GM12878 (cell line): ENCODE results near the gene NUP210L. TPM values are rescaled to one million over a fixed set of nuclear protein-coding genes. Genes with fewer than 3 reads are reported as not detected.

Source experiments
- ATF2 ChIP-seq: IDR thresholded peaks from 2 replicates; pipeline ENCODE4 v1.6.1; 2012; ENCODE audit warnings: low read length, inconsistent platforms
- CBX5 ChIP-seq: sonication (generic); IDR thresholded peaks from 2 replicates; pipeline ENCODE4 v1.6.1; 2016; ENCODE audit warnings: low read depth, moderate library complexity, mild to moderate bottlenecking, inconsistent platforms
- CEBPB ChIP-seq, 2 experiments: fragments of 150-350 bp in 1 of 2; IDR thresholded peaks; 2 replicates each; pipeline ENCODE4 v1.6.1; 2012 to 2014; ENCODE audit warnings: low read depth in 2 of 2, low read length in 2 of 2, borderline replicate concordance in 1 of 2, inconsistent platforms in 1 of 2
- CHD4 ChIP-seq: fragments of 200-600 bp; sonication (generic); IDR thresholded peaks from 2 replicates; pipeline ENCODE4 v1.6.1; 2016; ENCODE audit warnings: mild to moderate bottlenecking
- MTA2 ChIP-seq: fragments of 450-650 bp; IDR thresholded peaks from 2 replicates; pipeline ENCODE4 v1.6.1; 2016; ENCODE audit warnings: low read depth, mild to moderate bottlenecking, moderate library complexity
- NBN ChIP-seq: fragments of 450-650 bp; IDR thresholded peaks from 2 replicates; pipeline ENCODE4 v1.6.1; 2016
- NR2C2 ChIP-seq: IDR thresholded peaks from 2 replicates; pipeline ENCODE4 v1.6.1; 2011; ENCODE audit warnings: borderline replicate concordance, low read depth; ENCODE audit not compliant: control insufficient read depth, insufficient read length
- RAD51 ChIP-seq: fragments of 450-650 bp; IDR thresholded peaks from 2 replicates; pipeline ENCODE4 v1.6.1; 2016; ENCODE audit warnings: moderate library complexity, mild to moderate bottlenecking, inconsistent platforms
- SKIL ChIP-seq: fragments of 450-650 bp; IDR thresholded peaks from 2 replicates; pipeline ENCODE4 v1.6.1; 2017; ENCODE audit warnings: mild to moderate bottlenecking, low read depth, inconsistent platforms; ENCODE audit not compliant: poor library complexity, severe bottlenecking
- SMAD1 ChIP-seq: fragments of 450-650 bp; IDR thresholded peaks from 2 replicates; pipeline ENCODE4 v1.6.1; 2018; ENCODE audit warnings: mild to moderate bottlenecking, low read depth; ENCODE audit not compliant: partially characterized antibody
- SMAD5 ChIP-seq: IDR thresholded peaks from 2 replicates; pipeline ENCODE4 v1.6.1; 2016; ENCODE audit warnings: antibody characterized with exemption, low read depth
- TCF3 ChIP-seq: IDR thresholded peaks from 2 replicates; pipeline ENCODE4 v1.6.1; 2012; ENCODE audit warnings: low read depth, mild to moderate bottlenecking, low read length, borderline replicate concordance; ENCODE audit not compliant: insufficient read depth
- TCF7 ChIP-seq: IDR thresholded peaks from 2 replicates; pipeline ENCODE4 v1.6.1; 2014; ENCODE audit warnings: antibody characterized with exemption, borderline replicate concordance
- YBX1 ChIP-seq: fragments of 450-650 bp; IDR thresholded peaks from 2 replicates; pipeline ENCODE4 v1.6.1; 2016; ENCODE audit warnings: antibody characterized with exemption
- ZNF274 ChIP-seq: IDR thresholded peaks from one replicate; pipeline ENCODE4 v1.8.0; 2011; ENCODE audit not compliant: insufficient read length, insufficient read depth
- ZNF687 ChIP-seq: fragments of 450-650 bp; IDR thresholded peaks from 2 replicates; pipeline ENCODE4 v1.6.1; 2017; ENCODE audit warnings: mild to moderate bottlenecking, moderate library complexity
- polyA plus RNA-seq, 11 experiments: library from polyadenylated mRNA; depleted of rRNA in 4 of 11; unstranded in 6 of 11; stranded (reverse) in 5 of 11; fragments of >200 nt; fragmentation: Nextera tagmentation in 4 of 11; fragmentation: Illumina TruSeq in 1 of 11; extraction: Ambion mirVana in 4 of 11; extraction: Trizol in 1 of 11; gene quantifications; 1 replicate in 1 of 11; 2 replicates in 10 of 11; pipeline versions ENCODE4 v1.2.1 to v1.2.3, GENCODE V29; 2011 to 2016; ENCODE audit warnings: inconsistent platforms in 2 of 11, missing spikeins in 2 of 11, low read depth in 1 of 11
- total RNA-seq, 4 experiments: library from RNA; depleted of rRNA in 3 of 4; stranded (reverse); fragments of >200 nt in 3 of 4; fragmentation: Illumina TruSeq in 1 of 4; extraction: Trizol in 1 of 4; gene quantifications; 2 replicates each; pipeline versions ENCODE4 v1.2.1 to v1.2.3, GENCODE V29; 2013 to 2021
- TF ChIP-seq, protein P1 (sequence below): fragments of 450-650 bp; IDR thresholded peaks from 2 replicates; pipeline ENCODE4 v1.6.1; 2017; ENCODE audit warnings: antibody characterized with exemption, mild to moderate bottlenecking, moderate library complexity
- TF ChIP-seq, protein P2 (sequence below): fragments of 150-350 bp; IDR thresholded peaks from 2 replicates; pipeline ENCODE4 v1.6.1; 2014; ENCODE audit warnings: mild to moderate bottlenecking, low read depth, low read length

The NUP210L gene
- total and polyA plus RNA-seq, 10 of the 15 experiments (the other 5 are each of a cell fraction or from before 2014, with no cell fraction given), result 0.04 to 0.08 (median 0.07) TPM; not detected in 7

GRCh38 chr1:153945131-153945794 is 209.6 kb downstream of the NUP210L start (continued):
- TF ChIP-seq TCF7 (no peak), ZNF274 (no peak), CEBPB (IDR thresholded peaks at IDR 0.05; ENCODE audit: borderline replicate concordance in 1 of 2, low read depth in 2 of 2, low read length in 2 of 2) (no peak), ZNF687 (no peak), RAD51 (no peak), CHD4 (no peak), ATF2 (no peak), NBN (peak; percentile 84; the same call in 1 of the 2 replicates), MTA2 (peak; percentile 32; the same call in 1 of the 2 replicates), CBX5 (no peak), NR2C2 (no peak), SKIL (peak; percentile 62), SMAD1 (no peak), YBX1 (no peak), SMAD5 (0 out of 2 replicates have a peak, but pooled peaks have one; percentile 49), TCF3 (no peak)
- TF ChIP-seq, protein P1, sequence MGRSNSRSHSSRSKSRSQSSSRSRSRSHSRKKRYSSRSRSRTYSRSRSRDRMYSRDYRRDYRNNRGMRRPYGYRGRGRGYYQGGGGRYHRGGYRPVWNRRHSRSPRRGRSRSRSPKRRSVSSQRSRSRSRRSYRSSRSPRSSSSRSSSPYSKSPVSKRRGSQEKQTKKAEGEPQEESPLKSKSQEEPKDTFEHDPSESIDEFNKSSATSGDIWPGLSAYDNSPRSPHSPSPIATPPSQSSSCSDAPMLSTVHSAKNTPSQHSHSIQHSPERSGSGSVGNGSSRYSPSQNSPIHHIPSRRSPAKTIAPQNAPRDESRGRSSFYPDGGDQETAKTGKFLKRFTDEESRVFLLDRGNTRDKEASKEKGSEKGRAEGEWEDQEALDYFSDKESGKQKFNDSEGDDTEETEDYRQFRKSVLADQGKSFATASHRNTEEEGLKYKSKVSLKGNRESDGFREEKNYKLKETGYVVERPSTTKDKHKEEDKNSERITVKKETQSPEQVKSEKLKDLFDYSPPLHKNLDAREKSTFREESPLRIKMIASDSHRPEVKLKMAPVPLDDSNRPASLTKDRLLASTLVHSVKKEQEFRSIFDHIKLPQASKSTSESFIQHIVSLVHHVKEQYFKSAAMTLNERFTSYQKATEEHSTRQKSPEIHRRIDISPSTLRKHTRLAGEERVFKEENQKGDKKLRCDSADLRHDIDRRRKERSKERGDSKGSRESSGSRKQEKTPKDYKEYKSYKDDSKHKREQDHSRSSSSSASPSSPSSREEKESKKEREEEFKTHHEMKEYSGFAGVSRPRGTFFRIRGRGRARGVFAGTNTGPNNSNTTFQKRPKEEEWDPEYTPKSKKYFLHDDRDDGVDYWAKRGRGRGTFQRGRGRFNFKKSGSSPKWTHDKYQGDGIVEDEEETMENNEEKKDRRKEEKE, result no peak
- TF ChIP-seq, protein P2, sequence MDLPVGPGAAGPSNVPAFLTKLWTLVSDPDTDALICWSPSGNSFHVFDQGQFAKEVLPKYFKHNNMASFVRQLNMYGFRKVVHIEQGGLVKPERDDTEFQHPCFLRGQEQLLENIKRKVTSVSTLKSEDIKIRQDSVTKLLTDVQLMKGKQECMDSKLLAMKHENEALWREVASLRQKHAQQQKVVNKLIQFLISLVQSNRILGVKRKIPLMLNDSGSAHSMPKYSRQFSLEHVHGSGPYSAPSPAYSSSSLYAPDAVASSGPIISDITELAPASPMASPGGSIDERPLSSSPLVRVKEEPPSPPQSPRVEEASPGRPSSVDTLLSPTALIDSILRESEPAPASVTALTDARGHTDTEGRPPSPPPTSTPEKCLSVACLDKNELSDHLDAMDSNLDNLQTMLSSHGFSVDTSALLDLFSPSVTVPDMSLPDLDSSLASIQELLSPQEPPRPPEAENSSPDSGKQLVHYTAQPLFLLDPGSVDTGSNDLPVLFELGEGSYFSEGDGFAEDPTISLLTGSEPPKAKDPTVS, result no peak
